PC-3 (cell line): Measurements from ENCODE around the gene IKBKE. TPM values are rescaled to one million over a fixed set of nuclear protein-coding genes. Genes with fewer than 3 reads are reported as not detected.

Experiments
- ATAC-seq: fragments of 200-7000 bp; cut with Tn5 transposase; 2 replicates; pipeline ENCODE4 v1.9.1; 2020; ENCODE audit warnings: mild to moderate bottlenecking, moderate library complexity
- BruUV-seq: library from RNA; stranded (reverse); fragments of 400-500 nt; replicated peaks from 2 replicates; lab custom pipeline; 2021; lab: Mats Ljungman, UMichigan
- CTCF ChIA-PET: fragments of 300-600 bp; sonication (Branson Sonifier 250); formaldehyde crosslinking; loops from one replicate; lab custom pipeline; 2022; ENCODE audit warnings: antibody characterized with exemption; lab: Charles Lee
- POLR2A ChIA-PET: fragments of 300-600 bp; sonication (Branson Sonifier 250); formaldehyde crosslinking; loops from one replicate; lab custom pipeline; 2022; ENCODE audit warnings: antibody characterized with exemption; ENCODE audit not compliant: unreplicated experiment; lab: Charles Lee
- DNase-seq: peaks from one replicate; pipeline ENCODE4 v3.0.0-alpha.2; 2015
- H2AFZ ChIP-seq: fragments of 300-600 bp; sonication (generic); 2 replicates; pipeline ENCODE4 v1.6.0; 2016; ENCODE audit warnings: antibody characterized with exemption, low read length
- H3F3A ChIP-seq: fragments of 300-600 bp; sonication (generic); one replicate; pipeline ENCODE4 v1.6.0; 2017; ENCODE audit warnings: antibody characterized with exemption, low read length, control low read depth, mild to moderate bottlenecking; ENCODE audit not compliant: unreplicated experiment
- H3K27ac ChIP-seq: fragments of 300-600 bp; sonication (generic); 2 replicates; pipeline ENCODE4 v1.5.1; 2016; ENCODE audit warnings: mild to moderate bottlenecking, low read length
- H3K27me3 ChIP-seq: fragments of 300-600 bp; sonication (generic); 2 replicates; pipeline ENCODE4 v1.6.1; 2016; ENCODE audit warnings: low read length, mixed read lengths
- H3K36me3 ChIP-seq: fragments of 300-600 bp; sonication (generic); 2 replicates; pipeline ENCODE4 v1.6.1; 2016; ENCODE audit warnings: low read depth, mixed run types, low read length, mixed read lengths
- H3K4me1 ChIP-seq: fragments of 300-600 bp; sonication (generic); 2 replicates; pipeline ENCODE4 v1.5.1; 2016; ENCODE audit warnings: low read length; ENCODE audit not compliant: insufficient read depth
- H3K4me2 ChIP-seq: fragments of 300-600 bp; sonication (generic); 2 replicates; pipeline ENCODE4 v1.6.0; 2016; ENCODE audit warnings: low read length
- H3K4me3 ChIP-seq: fragments of 300-600 bp; sonication (generic); 2 replicates; pipeline ENCODE4 v1.5.1; 2016; ENCODE audit warnings: mild to moderate bottlenecking, low read length, mixed read lengths
- H3K79me2 ChIP-seq: fragments of 300-600 bp; sonication (generic); 2 replicates; pipeline ENCODE4 v1.6.1; 2017; ENCODE audit warnings: low read length, mixed read lengths
- H3K9ac ChIP-seq: fragments of 300-600 bp; sonication (generic); 2 replicates; pipeline ENCODE4 v1.6.0; 2016; ENCODE audit warnings: mild to moderate bottlenecking, low read length
- H3K9me2 ChIP-seq: fragments of 300-600 bp; sonication (generic); replicated peaks from 2 replicates; pipeline ENCODE4 v1.6.1; 2016; ENCODE audit warnings: mixed run types, low read length, mixed read lengths
- H3K9me3 ChIP-seq: fragments of 300-600 bp; sonication (generic); 2 replicates; pipeline ENCODE4 v1.6.1; 2016; ENCODE audit warnings: low read length, mixed read lengths
- H4K20me1 ChIP-seq: fragments of 300-600 bp; sonication (generic); 2 replicates; pipeline ENCODE4 v1.6.1; 2016; ENCODE audit warnings: low read length, mixed read lengths
- EZH2 ChIP-seq: fragments of 300-600 bp; sonication (generic); IDR thresholded peaks from one replicate; pipeline ENCODE4 v1.6.1; 2017; ENCODE audit warnings: antibody characterized with exemption, mild to moderate bottlenecking, low read length; ENCODE audit not compliant: unreplicated experiment
- EZH2phosphoT487 ChIP-seq: fragments of 300-600 bp; sonication (generic); IDR thresholded peaks from 2 replicates; pipeline ENCODE4 v1.6.1; 2018; ENCODE audit warnings: mild to moderate bottlenecking, antibody characterized with exemption, low read length, borderline replicate concordance
- intact Hi-C: fragments of 100-400 bp; cut with micrococcal nuclease; formaldehyde crosslinking; loops from 2 replicates; pipeline ENCODE4 v1.9.0; 2023
- total RNA-seq: library from RNA; depleted of rRNA; stranded (reverse); fragments of >200 nt; gene quantifications from 2 replicates; pipeline ENCODE4 v1.2.3, GENCODE V29; 2014
- TF ChIP-seq, protein P1 (sequence below): fragments of 300-600 bp; sonication (generic); conservative IDR thresholded peaks from 2 replicates; pipeline ENCODE4 v1.5.1; 2017; ENCODE audit warnings: antibody characterized with exemption, low read depth, mild to moderate bottlenecking, low read length

The IKBKE gene
- total RNA-seq, 1 experiment from 2014 or later: 28.3 TPM

DNA sequence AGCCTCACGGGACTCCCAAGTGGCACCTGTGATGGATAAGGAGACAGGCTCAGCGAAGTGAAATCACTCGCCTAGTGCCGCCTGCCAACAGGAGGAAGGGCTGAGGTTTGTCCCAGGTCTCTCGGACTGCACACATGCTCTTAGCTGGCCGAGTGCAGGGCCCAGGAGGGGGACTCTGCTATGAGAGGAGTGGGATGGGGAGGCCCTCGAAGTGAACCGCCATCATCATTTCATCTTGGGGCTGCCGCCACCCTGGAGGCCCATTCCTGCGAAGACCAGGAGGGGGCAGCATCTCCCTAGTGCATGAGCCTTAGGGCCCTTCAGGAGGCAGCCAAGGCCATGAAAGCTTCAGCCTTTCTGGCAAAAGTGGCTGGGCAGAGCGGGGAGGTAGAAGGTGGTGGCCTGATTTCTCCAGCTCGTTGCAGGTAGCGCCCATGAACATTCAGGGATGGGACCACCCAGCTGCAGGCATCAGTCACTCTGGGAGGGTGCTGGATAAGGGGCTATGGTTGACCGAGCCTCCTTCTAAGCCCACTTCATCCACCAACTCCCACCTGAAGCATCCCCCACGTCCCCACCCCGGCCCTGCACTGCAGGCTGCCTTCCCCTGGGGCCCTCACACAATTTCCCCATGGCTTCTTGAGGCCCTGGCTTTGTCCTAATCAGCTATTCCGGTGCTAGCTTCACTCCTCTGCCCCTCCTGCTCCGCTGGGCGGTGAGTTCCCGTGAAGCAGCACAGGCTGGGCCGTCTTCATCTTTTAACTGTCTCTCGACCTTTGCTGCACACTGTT, 19.9 kb downstream of the IKBKE start:
- no peaks in the 10 kb centered on the region for H3K79me2 ChIP-seq
- no peaks in the 10 kb centered on the region for H3K27me3 ChIP-seq
- H3F3A ChIP-seq: no peaks in the 10 kb centered on the region
- H3K4me1 ChIP-seq: no peaks in the 10 kb centered on the region
- intact Hi-C loops: loop anchor here (1.0 to 2.0 kb wide), 2 partner anchors 51 to 93 kb away; no protein-coding TSS in a partner anchor
- ChIA-PET POLR2A (interaction anchor here (0.7 kb wide), 1 partner anchor 84 kb away, joined by 3 read pairs; no protein-coding TSS in a partner anchor), CTCF (interaction anchor here (0.5 to 1.5 kb wide), 9 partner anchors 20 to 861 kb away, joined by 3 to 11 read pairs (median 4); partner anchors contain the start of gene IKBKE)
- H3K9ac ChIP-seq: no peak overlapping the region
- H2AFZ ChIP-seq: peak overlapping the region; percentile 49
- ATAC-seq: peak; percentile 98
- H3K4me2 ChIP-seq: no peak overlapping the region
- TF ChIP-seq, protein P1, sequence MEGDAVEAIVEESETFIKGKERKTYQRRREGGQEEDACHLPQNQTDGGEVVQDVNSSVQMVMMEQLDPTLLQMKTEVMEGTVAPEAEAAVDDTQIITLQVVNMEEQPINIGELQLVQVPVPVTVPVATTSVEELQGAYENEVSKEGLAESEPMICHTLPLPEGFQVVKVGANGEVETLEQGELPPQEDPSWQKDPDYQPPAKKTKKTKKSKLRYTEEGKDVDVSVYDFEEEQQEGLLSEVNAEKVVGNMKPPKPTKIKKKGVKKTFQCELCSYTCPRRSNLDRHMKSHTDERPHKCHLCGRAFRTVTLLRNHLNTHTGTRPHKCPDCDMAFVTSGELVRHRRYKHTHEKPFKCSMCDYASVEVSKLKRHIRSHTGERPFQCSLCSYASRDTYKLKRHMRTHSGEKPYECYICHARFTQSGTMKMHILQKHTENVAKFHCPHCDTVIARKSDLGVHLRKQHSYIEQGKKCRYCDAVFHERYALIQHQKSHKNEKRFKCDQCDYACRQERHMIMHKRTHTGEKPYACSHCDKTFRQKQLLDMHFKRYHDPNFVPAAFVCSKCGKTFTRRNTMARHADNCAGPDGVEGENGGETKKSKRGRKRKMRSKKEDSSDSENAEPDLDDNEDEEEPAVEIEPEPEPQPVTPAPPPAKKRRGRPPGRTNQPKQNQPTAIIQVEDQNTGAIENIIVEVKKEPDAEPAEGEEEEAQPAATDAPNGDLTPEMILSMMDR: peak; percentile 100
- no peak for TF ChIP-seq EZH2
- peak; percentile 93 for DNase-seq
- H3K9me3 ChIP-seq: no peaks in the 10 kb centered on the region
- BruUV-seq: no TSS peak
- peaks cover 11% of the 10 kb centered on the region; the same call in 1 of the 2 replicates for H3K36me3 ChIP-seq
- no peak overlapping the region for H3K4me3 ChIP-seq
- H3K27ac ChIP-seq: no peak overlapping the region
- H3K9me2 ChIP-seq: no peaks in the 10 kb centered on the region
- no peaks in the 10 kb centered on the region for H4K20me1 ChIP-seq

DNA sequence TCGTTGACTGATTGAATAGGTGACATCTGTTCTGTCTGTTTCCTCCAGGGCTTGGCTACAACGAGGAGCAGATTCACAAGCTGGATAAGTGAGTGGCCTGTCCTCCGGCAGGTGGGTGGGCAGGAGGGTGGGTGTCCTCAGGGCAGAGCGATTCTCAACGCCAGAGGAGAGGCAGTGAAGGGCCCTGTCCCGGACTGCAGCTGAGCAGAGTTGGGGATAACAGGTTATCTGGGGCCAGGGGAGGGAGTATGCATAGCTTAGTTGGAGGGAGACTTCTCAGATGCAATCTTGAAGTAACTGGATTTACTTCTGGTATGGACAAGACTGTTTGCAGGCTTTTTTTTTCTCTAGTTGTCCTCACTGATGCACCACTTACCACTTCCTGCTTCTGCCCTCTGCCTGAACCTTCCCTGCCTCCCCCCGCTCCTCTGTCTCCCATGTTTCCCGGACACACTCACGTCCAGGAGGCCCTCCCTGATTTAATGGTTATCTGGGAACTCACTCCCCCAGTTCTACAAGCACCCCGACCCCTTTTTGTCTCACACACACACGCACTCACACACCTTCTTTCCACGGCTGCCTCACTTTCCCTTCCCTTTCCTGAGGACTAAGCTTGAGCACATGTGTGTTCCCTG, 20.6 kb downstream of the IKBKE start:
- Histone ChIP-seq H3K27ac (no peak overlapping the region), H4K20me1 (no peaks in the 10 kb centered on the region), H3K9me3 (no peaks in the 10 kb centered on the region), H3K9ac (no peak overlapping the region), H3K27me3 (no peaks in the 10 kb centered on the region), H3K9me2 (no peaks in the 10 kb centered on the region), H3F3A (no peaks in the 10 kb centered on the region), H3K36me3 (peaks cover 11% of the 10 kb centered on the region; the same call in 1 of the 2 replicates), H3K4me3 (no peak overlapping the region), H3K79me2 (no peaks in the 10 kb centered on the region), H2AFZ (no peak overlapping the region), H3K4me1 (no peaks in the 10 kb centered on the region), H3K4me2 (no peak overlapping the region)
- CTCF ChIA-PET: interaction anchor here (0.5 to 1.5 kb wide), 8 partner anchors 20 to 860 kb away, joined by 3 to 11 read pairs (median 4); partner anchors contain the start of gene IKBKE
- TF ChIP-seq, protein P1: no peak
- TF ChIP-seq EZH2 (no peak), EZH2phosphoT487 (no peak)
- intact Hi-C loops: loop anchor here (1.0 to 2.0 kb wide), 2 partner anchors 50 to 92 kb away; no protein-coding TSS in a partner anchor
- no TSS peak for BruUV-seq
- POLR2A ChIA-PET: interaction anchor here (0.7 kb wide), 1 partner anchor 83 kb away, joined by 3 read pairs; no protein-coding TSS in a partner anchor
- ATAC-seq (no peak), DNase-seq (no peak)
